Measurements from ENCODE around the gene WWOX. TPM values are rescaled to one million over a fixed set of nuclear protein-coding genes. Genes with fewer than 3 reads are reported as not detected.
A peak's percentile ranks its signal among the peaks of the same experiment; 100 is the strongest.

WWOX gene
- total and polyA plus RNA-seq, 2 donors (not counting 1 experiment from before 2014, with no cell fraction given), result 10.5 to 42.3 TPM

GRCh38 chr16:78742501-78743283, 643.2 kb downstream of the WWOX start:
- Histone ChIP-seq H2AFZ (ENCODE audit: insufficient read depth, low read depth, low read length, poor library complexity, severe bottlenecking) (peak overlapping the region; percentile 75), H3K9me3 (ENCODE audit: control extremely low read depth in 1 of 3, control insufficient read depth in 2 of 3, insufficient read depth in 1 of 3, low read length in 2 of 3) (no peaks in the 10 kb centered on the region), H3K4me2 (replicated peaks; ENCODE audit: low read depth, low read length, poor library complexity, severe bottlenecking) (peak overlapping the region; percentile 68), H3K27ac (ENCODE audit: low read length in 2 of 2) (peak overlapping the region; percentile 85 to 91), H3K36me3 (replicated peaks in 1 of 2; ENCODE audit: control extremely low read depth in 1 of 2, control insufficient read depth in 1 of 2, extremely low read depth in 1 of 2, insufficient read depth in 2 of 2, low read length in 1 of 2) (no peaks in the 10 kb centered on the region), H3K27me3 (replicated peaks in 1 of 4; ENCODE audit: control extremely low read depth in 1 of 4, control insufficient read depth in 3 of 4, insufficient read depth in 4 of 4, low read length in 3 of 4) (no peaks in the 10 kb centered on the region), H3K4me1 (ENCODE audit: control insufficient read depth in 2 of 2, insufficient read depth in 2 of 2, low read length in 2 of 2) (peaks cover 27 to 30% of the 10 kb centered on the region in 2 donors), H3K4me3 (ENCODE audit: control extremely low read depth in 1 of 5, extremely low read depth in 1 of 5, insufficient read depth in 1 of 5, low read depth in 2 of 5, low read length in 4 of 5) (peak overlapping the region in 4 of 5 experiments; percentile 23 to 57 (median 46)), H4K20me1 (ENCODE audit: control insufficient read depth, insufficient read depth, low read length, poor library complexity, severe bottlenecking) (no peaks in the 10 kb centered on the region), H3K9ac (ENCODE audit: low read length) (peak overlapping the region; percentile 54), H3K79me2 (ENCODE audit: control insufficient read depth, insufficient read depth, low read length) (no peaks in the 10 kb centered on the region)
- ATAC-seq (ENCODE audit: low read depth), result peak; percentile 91
- peak; percentile 79 for DNase-seq
- POLR2A ChIA-PET, result interaction anchor here (0.9 kb wide), 1 partner anchor 138 kb away, joined by 3 read pairs; no protein-coding TSS in a partner anchor
- TF ChIP-seq EZH2 (IDR thresholded peaks at IDR 0.05; ENCODE audit: borderline replicate concordance, insufficient read depth, low read depth, low read length, poor library complexity, severe bottlenecking) (no peak), CTCF (IDR thresholded peaks at IDR 0.05) (no peak)
- intact Hi-C loops (cut with micrococcal nuclease), result no loop called here
- Mint-ChIP-seq H3K4me3 (peak overlapping the region; percentile 85), H3K27me3 (no peaks in the 10 kb centered on the region), H3K9me3 (ENCODE audit: insufficient read depth) (no peaks in the 10 kb centered on the region), H3K4me1 (peaks cover 45% of the 10 kb centered on the region), H3K27ac (peak overlapping the region; percentile 94)
- WGBS (ENCODE audit: insufficient coverage), result 24% methylated on average over 19 of the region's 21 CpGs
- CTCF ChIA-PET, result no interaction called here

- Mint-ChIP-seq H3K27ac (peak overlapping the region; percentile 94), H3K27me3 (no peaks in the 10 kb centered on the region), H3K9me3 (ENCODE audit: insufficient read depth) (no peaks in the 10 kb centered on the region), H3K4me1 (peaks cover 52% of the 10 kb centered on the region), H3K4me3 (peak overlapping the region; percentile 85)
- H3K9ac ChIP-seq (ENCODE audit: low read length), result peak overlapping the region; percentile 54
- no peak overlapping the region for H3K4me3 ChIP-seq (ENCODE audit: control extremely low read depth in 1 of 5, extremely low read depth in 1 of 5, insufficient read depth in 1 of 5, low read depth in 2 of 5, low read length in 4 of 5)
- POLR2A ChIA-PET, result no interaction called here
- intact Hi-C loops (cut with micrococcal nuclease), result no loop called here
- no peaks in the 10 kb centered on the region for H3K79me2 ChIP-seq (ENCODE audit: control insufficient read depth, insufficient read depth, low read length)
- peak overlapping the region; percentile 85 to 91 for H3K27ac ChIP-seq (ENCODE audit: low read length in 2 of 2)
- no peaks in the 10 kb centered on the region for H3K27me3 ChIP-seq (replicated peaks in 1 of 4; ENCODE audit: control extremely low read depth in 1 of 4, control insufficient read depth in 3 of 4, insufficient read depth in 4 of 4, low read length in 3 of 4)
- H3K9me3 ChIP-seq (ENCODE audit: control extremely low read depth in 1 of 3, control insufficient read depth in 2 of 3, insufficient read depth in 1 of 3, low read length in 2 of 3), result no peaks in the 10 kb centered on the region
- no peaks in the 10 kb centered on the region for H4K20me1 ChIP-seq (ENCODE audit: control insufficient read depth, insufficient read depth, low read length, poor library complexity, severe bottlenecking)
- H3K36me3 ChIP-seq (replicated peaks in 1 of 2; ENCODE audit: control extremely low read depth in 1 of 2, control insufficient read depth in 1 of 2, extremely low read depth in 1 of 2, insufficient read depth in 2 of 2, low read length in 1 of 2), result no peaks in the 10 kb centered on the region
- 93% methylated on average over 4 of the region's 4 CpGs for WGBS (ENCODE audit: insufficient coverage)
- peak overlapping the region; percentile 75 for H2AFZ ChIP-seq (ENCODE audit: insufficient read depth, low read depth, low read length, poor library complexity, severe bottlenecking)
- H3K4me1 ChIP-seq (ENCODE audit: control insufficient read depth in 2 of 2, insufficient read depth in 2 of 2, low read length in 2 of 2), result peaks cover 33 to 37% of the 10 kb centered on the region in 2 donors
- TF ChIP-seq CTCF (IDR thresholded peaks at IDR 0.05), result no peak
- no peak for TF ChIP-seq EZH2 (IDR thresholded peaks at IDR 0.05; ENCODE audit: borderline replicate concordance, insufficient read depth, low read depth, low read length, poor library complexity, severe bottlenecking)
- DNase-seq (no peak), ATAC-seq (ENCODE audit: low read depth) (no peak)
- peak overlapping the region; percentile 68 for H3K4me2 ChIP-seq (replicated peaks; ENCODE audit: low read depth, low read length, poor library complexity, severe bottlenecking)
- CTCF ChIA-PET, result no interaction called here
Observed at GRCh38 chr16:78743556-78743955, 644.1 kb downstream of the WWOX start.
